NCI-H524 treated with DMSO at 0.1 percent for 48 hours (cell line): ENCODE data around the gene IMMP2L.

Experiments used
- DNase-seq: peaks from one replicate; lab custom pipeline; 2025; lab: John Stamatoyannopoulos, UW

Gene IMMP2L

GRCh38 chr7:111558991-111559390 is 3.3 kb downstream of the IMMP2L start:
- DNase-seq: no peak

- no peak for DNase-seq
Observed at GRCh38 chr7:111556977-111557376, 5.3 kb downstream of the IMMP2L start.

GRCh38 chr7:111554086-111554485 is 8.2 kb downstream of the IMMP2L start:
- no peak for DNase-seq

- DNase-seq: no peak
Observed at GRCh38 chr7:111541067-111541466, 21.2 kb downstream of the IMMP2L start.

- no peak for DNase-seq
Observed at GRCh38 chr7:111540199-111540815, 22.0 kb downstream of the IMMP2L start.

- no peak for DNase-seq
Observed at GRCh38 chr7:111537134-111537533, 25.2 kb downstream of the IMMP2L start.

GRCh38 chr7:111535142-111535870 is 27.0 kb downstream of the IMMP2L start:
- no peak for DNase-seq

- peak; percentile 43 for DNase-seq
Observed at GRCh38 chr7:111532625-111533024, 29.7 kb downstream of the IMMP2L start.

- no peak for DNase-seq
Observed at GRCh38 chr7:111531993-111532392, 30.3 kb downstream of the IMMP2L start.

GRCh38 chr7:111530356-111530668 is 32.0 kb downstream of the IMMP2L start:
- no peak for DNase-seq

GRCh38 chr7:111529507-111530355 is 32.6 kb downstream of the IMMP2L start:
- no peak for DNase-seq

GRCh38 chr7:111528331-111528730 is 34.0 kb downstream of the IMMP2L start:
- no peak for DNase-seq

GRCh38 chr7:111527545-111527944 is 34.7 kb downstream of the IMMP2L start:
- DNase-seq: no peak

- no peak for DNase-seq
Observed at GRCh38 chr7:111525100-111525499, 37.2 kb downstream of the IMMP2L start.

- no peak for DNase-seq
Observed at GRCh38 chr7:111521660-111522059, 40.6 kb downstream of the IMMP2L start.

GRCh38 chr7:111518264-111518663 is 44.0 kb downstream of the IMMP2L start:
- no peak for DNase-seq

GRCh38 chr7:111517549-111517951 is 44.7 kb downstream of the IMMP2L start:
- no peak for DNase-seq

- DNase-seq: no peak
Observed at GRCh38 chr7:111516612-111517011, 45.7 kb downstream of the IMMP2L start.

GRCh38 chr7:111513566-111513965 is 48.7 kb downstream of the IMMP2L start:
- no peak for DNase-seq

GRCh38 chr7:111511845-111512244 is 50.4 kb downstream of the IMMP2L start:
- DNase-seq: no peak

GRCh38 chr7:111510584-111511378 is 51.5 kb downstream of the IMMP2L start:
- no peak for DNase-seq

GRCh38 chr7:111510062-111510461 is 52.2 kb downstream of the IMMP2L start:
- no peak for DNase-seq
